ENCODE measurements around the gene SNRPD1. TPM values are rescaled to one million over a fixed set of nuclear protein-coding genes. Genes with fewer than 3 reads are reported as not detected.

Gene SNRPD1
- total and polyA plus RNA-seq, 2 experiments from 2014 or later = 15.5 to 123 TPM

- Histone ChIP-seq H2AFZ (no peak overlapping the region), H3K9me2 (replicated peaks; ENCODE audit: insufficient read depth) (no peaks in the 10 kb centered on the region), H3K79me2 (no peaks in the 10 kb centered on the region), H3K36me3 (replicated peaks; ENCODE audit: insufficient read depth, low read depth) (no peaks in the 10 kb centered on the region), H3K9me3 (ENCODE audit: low read depth) (no peaks in the 10 kb centered on the region), H3K4me2 (no peak overlapping the region), H3K4me3 (no peak overlapping the region), H4K20me1 (ENCODE audit: insufficient read depth, poor library complexity, severe bottlenecking) (no peaks in the 10 kb centered on the region), H3K27me3 (no peaks in the 10 kb centered on the region), H3K4me1 (ENCODE audit: insufficient read depth) (no peaks in the 10 kb centered on the region), H3K27ac (no peak overlapping the region)
- 93% methylated on average over 3 of the region's 3 CpGs for WGBS (ENCODE audit: low lambda C conversion rate, missing lambda C conversion rate)
- DNase-seq (ENCODE audit: low spot score) = no peak
- TF ChIP-seq CTCF (IDR thresholded peaks at IDR 0.05; ENCODE audit: poor library complexity) (no peak), EZH2 (IDR thresholded peaks at IDR 0.05; ENCODE audit: borderline replicate concordance) (no peak), EZH2phosphoT487 (IDR thresholded peaks at IDR 0.05; ENCODE audit: low read depth, severe bottlenecking, unreplicated experiment) (no peak)
These were observed 41.2 kb downstream of the SNRPD1 start for GRCh38 chr18:21653361-21653760.

- no peak overlapping the region for H2AFZ ChIP-seq
- no peaks in the 10 kb centered on the region for H3K9me3 ChIP-seq (ENCODE audit: low read depth)
- H3K4me2 ChIP-seq = no peak overlapping the region
- H3K4me1 ChIP-seq (ENCODE audit: insufficient read depth) = no peaks in the 10 kb centered on the region
- no peak overlapping the region for H3K4me3 ChIP-seq
- DNase-seq (ENCODE audit: low spot score) = no peak
- no peaks in the 10 kb centered on the region for H4K20me1 ChIP-seq (ENCODE audit: insufficient read depth, poor library complexity, severe bottlenecking)
- TF ChIP-seq EZH2phosphoT487 (IDR thresholded peaks at IDR 0.05; ENCODE audit: low read depth, severe bottlenecking, unreplicated experiment) (no peak), EZH2 (IDR thresholded peaks at IDR 0.05; ENCODE audit: borderline replicate concordance) (no peak), CTCF (IDR thresholded peaks at IDR 0.05; ENCODE audit: poor library complexity) (no peak)
- H3K9me2 ChIP-seq (replicated peaks; ENCODE audit: insufficient read depth) = no peaks in the 10 kb centered on the region
- H3K79me2 ChIP-seq = no peaks in the 10 kb centered on the region
- H3K36me3 ChIP-seq (replicated peaks; ENCODE audit: insufficient read depth, low read depth) = no peaks in the 10 kb centered on the region
- H3K27me3 ChIP-seq = no peaks in the 10 kb centered on the region
- no peak overlapping the region for H3K27ac ChIP-seq
These were observed 44.3 kb downstream of the SNRPD1 start for GRCh38 chr18:21656402-21656801.

- no peaks in the 10 kb centered on the region for H3K4me1 ChIP-seq (ENCODE audit: insufficient read depth)
- TF ChIP-seq EZH2phosphoT487 (IDR thresholded peaks at IDR 0.05; ENCODE audit: low read depth, severe bottlenecking, unreplicated experiment) = no peak
- TF ChIP-seq EZH2 (IDR thresholded peaks at IDR 0.05; ENCODE audit: borderline replicate concordance) = no peak
- no peak for TF ChIP-seq CTCF (IDR thresholded peaks at IDR 0.05; ENCODE audit: poor library complexity)
- no peaks in the 10 kb centered on the region for H3K36me3 ChIP-seq (replicated peaks; ENCODE audit: insufficient read depth, low read depth)
- H2AFZ ChIP-seq = no peak overlapping the region
- no peaks in the 10 kb centered on the region for H3K9me2 ChIP-seq (replicated peaks; ENCODE audit: insufficient read depth)
- no peaks in the 10 kb centered on the region for H3K9me3 ChIP-seq (ENCODE audit: low read depth)
- no peak for DNase-seq (ENCODE audit: low spot score)
- H3K79me2 ChIP-seq = no peaks in the 10 kb centered on the region
- no peaks in the 10 kb centered on the region for H4K20me1 ChIP-seq (ENCODE audit: insufficient read depth, poor library complexity, severe bottlenecking)
- 79% methylated on average over 2 of the region's 2 CpGs for WGBS (ENCODE audit: low lambda C conversion rate, missing lambda C conversion rate)
- H3K4me3 ChIP-seq = no peak overlapping the region
- no peaks in the 10 kb centered on the region for H3K27me3 ChIP-seq
- H3K4me2 ChIP-seq = no peak overlapping the region
- H3K27ac ChIP-seq = no peak overlapping the region
These were observed 48.0 kb downstream of the SNRPD1 start for GRCh38 chr18:21660078-21660477.

- H3K9me3 ChIP-seq (ENCODE audit: low read depth) = no peaks in the 10 kb centered on the region
- TF ChIP-seq CTCF (IDR thresholded peaks at IDR 0.05; ENCODE audit: poor library complexity) = no peak
- TF ChIP-seq EZH2phosphoT487 (IDR thresholded peaks at IDR 0.05; ENCODE audit: low read depth, severe bottlenecking, unreplicated experiment) = no peak
- TF ChIP-seq EZH2 (IDR thresholded peaks at IDR 0.05; ENCODE audit: borderline replicate concordance) = no peak
- H3K4me2 ChIP-seq = no peak overlapping the region
- H3K4me1 ChIP-seq (ENCODE audit: insufficient read depth) = no peaks in the 10 kb centered on the region
- H3K27ac ChIP-seq = no peak overlapping the region
- H3K27me3 ChIP-seq = no peaks in the 10 kb centered on the region
- H3K4me3 ChIP-seq = no peak overlapping the region
- no peaks in the 10 kb centered on the region for H3K9me2 ChIP-seq (replicated peaks; ENCODE audit: insufficient read depth)
- no peaks in the 10 kb centered on the region for H3K79me2 ChIP-seq
- H3K36me3 ChIP-seq (replicated peaks; ENCODE audit: insufficient read depth, low read depth) = no peaks in the 10 kb centered on the region
- DNase-seq (ENCODE audit: low spot score) = no peak
- H4K20me1 ChIP-seq (ENCODE audit: insufficient read depth, poor library complexity, severe bottlenecking) = no peaks in the 10 kb centered on the region
- no peak overlapping the region for H2AFZ ChIP-seq
- 90% methylated on average over 9 of the region's 9 CpGs for WGBS (ENCODE audit: low lambda C conversion rate, missing lambda C conversion rate)
These were observed 50.5 kb downstream of the SNRPD1 start for GRCh38 chr18:21662581-21662980.

Measured in hepatocyte (in vitro differentiated cells).